Common myeloid progenitor, CD34-positive (primary cell): Measurements from ENCODE around the gene CYBA.

Experiments
- CTCF ChIA-PET: fragments of 350-600 bp; sonication (Branson Sonifier 250); formaldehyde crosslinking; loops from one replicate; lab custom pipeline; 2021; ENCODE audit warnings: antibody characterized with exemption; lab: Charles Lee
- POLR2A ChIA-PET: fragments of 350-600 bp; sonication (Branson Sonifier 250); formaldehyde crosslinking; loops from one replicate; lab custom pipeline; 2021; ENCODE audit warnings: antibody characterized with exemption; lab: Charles Lee
- DNase-seq, 3 donors: peaks; one replicate each; pipeline versions ENCODE4 v3.0.0 to v3.0.0-alpha.2; 2013
- H3K27ac ChIP-seq, 2 experiments: 1 replicate in 1 of 2; 2 replicates in 1 of 2; pipeline ENCODE4 v1.7.0; 2013; ENCODE audit warnings: inconsistent platforms in 2 of 2, low read length in 2 of 2, mild to moderate bottlenecking in 2 of 2, low read depth in 1 of 2, moderate library complexity in 1 of 2; ENCODE audit not compliant: severe bottlenecking in 2 of 2, insufficient read depth in 1 of 2, poor library complexity in 1 of 2
- H3K27me3 ChIP-seq, 5 experiments: replicated peaks in 2 of 5; 1 replicate in 3 of 5; 2 replicates in 2 of 5; pipeline versions ENCODE4 v1.6.1 to v1.7.0; 2013; ENCODE audit warnings: low read length in 4 of 5, mild to moderate bottlenecking in 2 of 5, moderate library complexity in 2 of 5, inconsistent platforms in 1 of 5; ENCODE audit not compliant: insufficient read depth in 5 of 5, control insufficient read depth in 4 of 5
- H3K36me3 ChIP-seq, 4 experiments: 1 replicate in 2 of 4; 2 replicates in 2 of 4; pipeline versions ENCODE4 v1.6.1 to v1.7.0; 2013; ENCODE audit warnings: low read length in 3 of 4, control low read depth in 1 of 4, mild to moderate bottlenecking in 1 of 4; ENCODE audit not compliant: control insufficient read depth in 4 of 4, insufficient read depth in 4 of 4
- H3K4me1 ChIP-seq, 4 experiments: 1 replicate in 3 of 4; 2 replicates in 1 of 4; pipeline versions ENCODE4 v1.6.1 to v1.7.1; 2013; ENCODE audit warnings: low read length in 3 of 4, mild to moderate bottlenecking in 3 of 4, control low read depth in 1 of 4, inconsistent platforms in 1 of 4, moderate library complexity in 1 of 4; ENCODE audit not compliant: control insufficient read depth in 4 of 4, insufficient read depth in 4 of 4; ENCODE audit errors: control extremely low read depth in 1 of 4
- H3K4me3 ChIP-seq, 7 experiments: 1 replicate in 4 of 7; 2 replicates in 3 of 7; pipeline versions ENCODE4 v1.5.1 to v1.7.0; 2013; ENCODE audit warnings: mild to moderate bottlenecking in 7 of 7, low read length in 6 of 7, moderate library complexity in 6 of 7, inconsistent platforms in 2 of 7, low read depth in 2 of 7, control low read depth in 1 of 7; ENCODE audit not compliant: insufficient read depth in 4 of 7, control insufficient read depth in 1 of 7; ENCODE audit errors: extremely low read depth in 1 of 7
- H3K9me3 ChIP-seq, 5 experiments: 1 replicate in 4 of 5; 2 replicates in 1 of 5; pipeline versions ENCODE4 v1.6.1 to v1.7.1; 2013; ENCODE audit warnings: low read length in 4 of 5, mild to moderate bottlenecking in 2 of 5, inconsistent platforms in 1 of 5, low read depth in 1 of 5, moderate library complexity in 1 of 5; ENCODE audit not compliant: control insufficient read depth in 4 of 5, insufficient read depth in 2 of 5; ENCODE audit errors: control extremely low read depth in 1 of 5
- WGBS: methylation state at CpG from one replicate; pipeline ENCODE4 v1.1.5; 2013; ENCODE audit not compliant: insufficient coverage; 5-methylcytosine and 5-hydroxymethylcytosine counted together

The CYBA gene

GRCh38 chr16:88662843-88663606, 12.2 kb upstream of the CYBA start, which contains the start of gene MVD:
Gene MVD (minus strand): TSS chr16:88663091. CDS start chr16:88663080, 11 bp downstream.
- ChIA-PET CTCF (interaction anchor here (0.6 to 3.3 kb wide), 4 partner anchors 10 to 46 kb away, joined by 3 to 14 read pairs (median 4); no protein-coding TSS in a partner anchor), POLR2A (interaction anchor here (0.5 to 0.9 kb wide), 3 partner anchors 12 to 121 kb away, joined by 3 read pairs; no protein-coding TSS in a partner anchor)
- Histone ChIP-seq H3K9me3 (no peaks in the 10 kb centered on the region), H3K4me3 (peak within 1 kb of the TSS; percentile 66 to 90 (median 82)), H3K4me1 (peaks cover 0 to 25% (median 15%) of the 10 kb centered on the region in 4 experiments), H3K36me3 (peaks cover 0 to 29% (median 3%) of the 10 kb centered on the region in 4 experiments), H3K27ac (peak within 1 kb of the TSS; percentile 54 to 89), H3K27me3 (no peaks in the 10 kb centered on the region)
- DNase-seq, result peak; percentile 96 to 98 (median 98)
- WGBS, result 0% methylated on average over 47 of the region's 88 CpGs

GRCh38 chr16:88662222-88662842, 11.5 kb upstream of the CYBA start:
- whole genome bisulfite sequencing, result 4% methylated on average over 41 of the region's 49 CpGs
- Histone ChIP-seq H3K4me1 (peaks cover 0 to 25% (median 15%) of the 10 kb centered on the region in 4 experiments), H3K27me3 (no peaks in the 10 kb centered on the region), H3K27ac (peak overlapping the region; percentile 54 to 89), H3K36me3 (peaks cover 0 to 33% (median 7%) of the 10 kb centered on the region in 4 experiments), H3K4me3 (peak overlapping the region; percentile 66 to 90 (median 82)), H3K9me3 (no peaks in the 10 kb centered on the region)
- POLR2A ChIA-PET, result interaction anchor here (0.5 to 0.9 kb wide), 3 partner anchors 13 to 122 kb away, joined by 3 read pairs; no protein-coding TSS in a partner anchor
- CTCF ChIA-PET, result interaction anchor here (0.6 to 3.3 kb wide), 3 partner anchors 11 to 45 kb away, joined by 3 to 14 read pairs (median 4); no protein-coding TSS in a partner anchor
- no peak for DNase-seq

- DNase-seq, result no peak
- Histone ChIP-seq H3K27me3 (no peaks in the 10 kb centered on the region), H3K36me3 (peaks cover 0 to 37% (median 9%) of the 10 kb centered on the region in 4 experiments), H3K27ac (no peak overlapping the region), H3K4me3 (peak overlapping the region in 1 of 7 experiments; percentile 63), H3K9me3 (no peaks in the 10 kb centered on the region), H3K4me1 (peaks cover 0 to 25% (median 15%) of the 10 kb centered on the region in 4 experiments)
- ChIA-PET CTCF (no interaction called here), POLR2A (no interaction called here)
- WGBS, result 96% methylated on average over 5 of the region's 10 CpGs
Observed at GRCh38 chr16:88661468-88661867, 10.6 kb upstream of the CYBA start.

- Histone ChIP-seq H3K4me3 (no peak overlapping the region), H3K36me3 (peaks cover 0 to 54% (median 20%) of the 10 kb centered on the region in 4 experiments), H3K27ac (no peak overlapping the region), H3K27me3 (no peaks in the 10 kb centered on the region), H3K9me3 (no peaks in the 10 kb centered on the region), H3K4me1 (peaks cover 0 to 16% (median 15%) of the 10 kb centered on the region in 4 experiments)
- WGBS, result 97% methylated on average over 23 of the region's 25 CpGs
- ChIA-PET CTCF (interaction anchor here (0.9 kb wide), 1 partner anchor 45 kb away, joined by 3 read pairs; no protein-coding TSS in a partner anchor), POLR2A (no interaction called here)
- DNase-seq, result no peak
Observed at GRCh38 chr16:88659160-88659559, 8.3 kb upstream of the CYBA start.

GRCh38 chr16:88658714-88659113, 7.9 kb upstream of the CYBA start:
- Histone ChIP-seq H3K36me3 (peaks cover 0 to 58% (median 22%) of the 10 kb centered on the region in 4 experiments), H3K27ac (no peak overlapping the region), H3K27me3 (no peaks in the 10 kb centered on the region), H3K4me3 (no peak overlapping the region), H3K9me3 (no peaks in the 10 kb centered on the region), H3K4me1 (peaks cover 0 to 12% (median 11%) of the 10 kb centered on the region in 4 experiments)
- ChIA-PET POLR2A (no interaction called here), CTCF (interaction anchor here (0.9 kb wide), 1 partner anchor 45 kb away, joined by 3 read pairs; no protein-coding TSS in a partner anchor)
- WGBS, result 95% methylated on average over 8 of the region's 15 CpGs
- no peak for DNase-seq

GRCh38 chr16:88657371-88657770, 6.5 kb upstream of the CYBA start:
- Histone ChIP-seq H3K36me3 (peaks cover 0 to 71% (median 24%) of the 10 kb centered on the region in 4 experiments), H3K4me3 (no peak overlapping the region), H3K4me1 (peaks cover 0 to 14% (median 5%) of the 10 kb centered on the region in 4 experiments), H3K27me3 (no peaks in the 10 kb centered on the region), H3K9me3 (no peaks in the 10 kb centered on the region), H3K27ac (no peak overlapping the region)
- no peak for DNase-seq
- POLR2A ChIA-PET, result interaction anchor here (0.6 kb wide), 1 partner anchor 29 kb away, joined by 3 read pairs; no protein-coding TSS in a partner anchor
- 96% methylated on average over 19 of the region's 19 CpGs for WGBS
- CTCF ChIA-PET, result no interaction called here
